HUES48 (cell line): ENCODE measurements around the gene RSPO4.

ENCODE experiments used
- H3K27ac ChIP-seq: one replicate; pipeline ENCODE4 v1.7.0; 2013; ENCODE audit warnings: low read depth, low read length, inconsistent platforms
- H3K27me3 ChIP-seq: 2 replicates; pipeline ENCODE4 v1.6.1; 2013; ENCODE audit warnings: mild to moderate bottlenecking, low read length; ENCODE audit not compliant: control insufficient read depth, insufficient read depth
- H3K36me3 ChIP-seq: 2 replicates; pipeline ENCODE4 v1.6.1; 2013; ENCODE audit warnings: low read length; ENCODE audit not compliant: control insufficient read depth, insufficient read depth
- H3K4me1 ChIP-seq: 2 replicates; pipeline ENCODE4 v1.6.1; 2013; ENCODE audit warnings: mild to moderate bottlenecking, low read length; ENCODE audit not compliant: control insufficient read depth, insufficient read depth
- H3K4me3 ChIP-seq: 2 replicates; pipeline ENCODE4 v1.5.1; 2013; ENCODE audit warnings: mild to moderate bottlenecking, low read depth, low read length
- H3K9ac ChIP-seq: 2 replicates; pipeline ENCODE4 v1.6.1; 2013; ENCODE audit warnings: mild to moderate bottlenecking, low read depth, low read length, moderate library complexity
- H3K9me3 ChIP-seq: 2 replicates; pipeline ENCODE4 v1.6.1; 2013; ENCODE audit warnings: low read length; ENCODE audit not compliant: control insufficient read depth, insufficient read depth

The RSPO4 gene

GRCh38 chr20:909641-910040 lies 92.5 kb downstream of the RSPO4 start:
- H3K4me1 ChIP-seq: no peaks in the 10 kb centered on the region
- no peaks in the 10 kb centered on the region for H3K27me3 ChIP-seq
- H3K36me3 ChIP-seq: no peaks in the 10 kb centered on the region
- no peaks in the 10 kb centered on the region for H3K9me3 ChIP-seq
- no peak overlapping the region for H3K27ac ChIP-seq
- H3K9ac ChIP-seq: no peak overlapping the region
- H3K4me3 ChIP-seq: no peak overlapping the region
